ENCODE measurements around the gene PABPN1.
"Not testable (repeated sequence)": the region's sequence is repeated elsewhere in the genome, so short reads cannot be mapped to it uniquely, and the experiment has no call there.

PABPN1 gene

DNA sequence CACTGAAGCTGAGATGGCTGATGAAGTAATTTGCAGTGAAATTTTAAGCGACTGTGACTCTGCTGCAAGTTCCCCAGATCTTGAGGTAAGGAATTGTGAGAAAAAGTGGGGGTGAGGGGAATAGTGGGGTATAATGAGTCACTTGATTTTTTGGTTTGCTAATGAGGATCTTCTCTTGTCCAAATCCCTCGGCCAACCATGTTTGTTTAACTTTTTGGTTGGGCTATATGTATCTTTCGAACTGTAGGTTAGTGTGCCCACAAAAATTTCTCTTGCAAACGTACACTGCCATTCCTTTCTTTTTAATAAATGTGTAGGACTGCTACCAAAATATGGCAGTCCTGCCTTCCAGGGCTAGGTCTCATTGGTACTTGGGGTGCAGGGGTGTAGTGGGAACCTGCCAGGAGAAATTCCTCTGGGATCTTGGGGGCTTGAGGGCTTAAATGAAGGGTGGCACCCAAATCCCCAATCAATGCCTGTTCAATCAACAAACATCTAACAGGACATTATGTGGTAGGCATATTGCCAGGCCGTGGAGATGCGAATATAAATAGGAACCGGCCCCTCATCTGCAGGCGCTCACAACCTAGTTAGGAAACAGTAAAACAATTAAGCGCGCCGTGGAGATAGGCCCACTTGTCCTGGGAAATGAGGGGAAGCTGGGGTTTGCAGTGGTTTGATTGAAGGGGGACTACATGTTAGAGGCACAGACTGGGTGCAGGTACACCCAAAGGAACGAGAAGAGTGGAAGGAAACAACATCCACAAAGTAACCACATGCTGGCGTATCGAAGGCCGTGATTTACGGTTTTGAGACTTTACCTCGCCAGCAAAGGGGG is 1.3 kb upstream of the PABPN1 start:
- DNase-seq (ENCODE audit: low read depth), result no peak
- TF ChIP-seq, protein P1, sequence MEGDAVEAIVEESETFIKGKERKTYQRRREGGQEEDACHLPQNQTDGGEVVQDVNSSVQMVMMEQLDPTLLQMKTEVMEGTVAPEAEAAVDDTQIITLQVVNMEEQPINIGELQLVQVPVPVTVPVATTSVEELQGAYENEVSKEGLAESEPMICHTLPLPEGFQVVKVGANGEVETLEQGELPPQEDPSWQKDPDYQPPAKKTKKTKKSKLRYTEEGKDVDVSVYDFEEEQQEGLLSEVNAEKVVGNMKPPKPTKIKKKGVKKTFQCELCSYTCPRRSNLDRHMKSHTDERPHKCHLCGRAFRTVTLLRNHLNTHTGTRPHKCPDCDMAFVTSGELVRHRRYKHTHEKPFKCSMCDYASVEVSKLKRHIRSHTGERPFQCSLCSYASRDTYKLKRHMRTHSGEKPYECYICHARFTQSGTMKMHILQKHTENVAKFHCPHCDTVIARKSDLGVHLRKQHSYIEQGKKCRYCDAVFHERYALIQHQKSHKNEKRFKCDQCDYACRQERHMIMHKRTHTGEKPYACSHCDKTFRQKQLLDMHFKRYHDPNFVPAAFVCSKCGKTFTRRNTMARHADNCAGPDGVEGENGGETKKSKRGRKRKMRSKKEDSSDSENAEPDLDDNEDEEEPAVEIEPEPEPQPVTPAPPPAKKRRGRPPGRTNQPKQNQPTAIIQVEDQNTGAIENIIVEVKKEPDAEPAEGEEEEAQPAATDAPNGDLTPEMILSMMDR (conservative IDR thresholded peaks at IDR 0.05; ENCODE audit: low read depth, low read length), result no peak
- peak overlapping the region; percentile 42 for H3K4me3 ChIP-seq (ENCODE audit: low read length)

DNA sequence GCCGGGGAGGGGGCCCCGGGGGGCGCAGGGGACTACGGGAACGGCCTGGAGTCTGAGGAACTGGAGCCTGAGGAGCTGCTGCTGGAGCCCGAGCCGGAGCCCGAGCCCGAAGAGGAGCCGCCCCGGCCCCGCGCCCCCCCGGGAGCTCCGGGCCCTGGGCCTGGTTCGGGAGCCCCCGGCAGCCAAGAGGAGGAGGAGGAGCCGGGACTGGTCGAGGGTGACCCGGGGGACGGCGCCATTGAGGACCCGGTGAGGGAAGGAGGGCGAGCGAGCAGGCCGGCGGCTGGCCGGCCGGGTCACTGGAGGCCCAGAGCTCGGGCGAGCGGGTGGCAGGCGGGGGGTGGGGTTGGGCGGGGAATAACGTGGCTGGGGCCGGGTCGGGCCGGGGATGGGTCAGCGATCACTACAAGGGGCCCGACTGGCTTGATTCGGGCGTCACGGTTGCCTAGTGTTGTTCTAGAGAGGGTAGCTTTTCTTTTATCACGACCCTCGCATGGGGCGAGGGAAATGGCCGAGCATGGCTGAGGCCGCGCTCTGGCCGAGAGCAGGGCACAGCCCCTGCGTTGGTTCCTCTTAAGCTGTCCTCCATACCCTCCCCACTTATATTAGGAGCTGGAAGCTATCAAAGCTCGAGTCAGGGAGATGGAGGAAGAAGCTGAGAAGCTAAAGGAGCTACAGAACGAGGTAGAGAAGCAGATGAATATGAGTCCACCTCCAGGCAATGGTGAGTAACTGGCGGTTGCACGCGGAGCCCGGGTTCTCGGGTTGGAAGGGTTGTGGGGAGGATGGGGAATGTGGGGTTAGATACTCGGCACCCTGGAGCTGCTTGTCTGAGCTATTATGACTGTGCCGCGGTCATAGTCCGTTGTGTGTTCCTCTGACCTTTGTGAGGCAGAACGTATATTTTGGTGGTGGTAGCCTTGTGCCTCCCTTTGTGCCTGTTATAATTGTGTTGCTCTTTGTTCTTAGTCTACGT is 603 bp downstream of the PABPN1 start:
- TF ChIP-seq, protein P1 (conservative IDR thresholded peaks at IDR 0.05; ENCODE audit: low read depth, low read length), result no peak
- no peak for DNase-seq (ENCODE audit: low read depth)
- peak overlapping the region; percentile 95 for H3K4me3 ChIP-seq (ENCODE audit: low read length)

DNA sequence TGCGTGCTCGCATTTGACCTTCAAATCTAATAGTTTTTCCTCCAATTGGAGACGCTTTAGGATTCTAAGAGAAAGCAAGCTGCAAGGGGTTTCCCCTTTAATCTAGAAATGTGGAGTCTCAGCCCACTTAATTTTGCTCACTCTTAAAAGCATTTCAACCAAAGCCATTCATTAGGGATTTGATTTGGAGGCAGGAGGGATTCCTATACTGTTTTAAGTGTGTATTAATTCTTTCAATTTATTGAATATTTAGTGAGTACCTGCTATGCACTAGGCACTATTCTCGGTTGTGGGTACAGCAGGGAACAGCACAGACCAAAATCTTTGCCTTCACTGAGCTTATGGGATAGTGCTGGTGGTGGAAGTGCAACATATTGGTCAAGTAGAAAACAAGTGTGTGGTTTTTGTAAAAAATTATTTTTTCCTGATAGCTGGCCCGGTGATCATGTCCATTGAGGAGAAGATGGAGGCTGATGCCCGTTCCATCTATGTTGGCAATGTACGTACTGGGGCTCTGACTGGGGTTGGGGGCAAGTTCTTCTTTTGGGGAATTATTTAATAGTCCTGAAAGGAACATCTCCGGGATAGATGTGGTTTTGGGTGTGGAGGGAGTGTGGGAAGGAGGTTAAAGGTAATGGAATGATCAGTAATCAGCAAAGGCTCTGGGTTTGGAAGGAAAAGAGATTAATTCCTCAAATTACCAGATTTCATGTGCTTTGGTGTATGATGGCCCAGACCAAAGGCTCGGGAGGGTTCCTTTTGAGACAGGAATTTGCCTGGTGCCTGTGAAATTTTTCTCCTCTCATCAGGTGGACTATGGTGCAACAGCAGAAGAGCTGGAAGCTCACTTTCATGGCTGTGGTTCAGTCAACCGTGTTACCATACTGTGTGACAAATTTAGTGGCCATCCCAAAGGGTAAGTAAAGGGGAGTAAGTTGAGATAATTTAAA is 1.6 kb downstream of the PABPN1 start:
- no peak for DNase-seq (ENCODE audit: low read depth)
- H3K4me3 ChIP-seq (ENCODE audit: low read length), result peak overlapping the region; percentile 95
- TF ChIP-seq, protein P1 (conservative IDR thresholded peaks at IDR 0.05; ENCODE audit: low read depth, low read length), result no peak

DNA sequence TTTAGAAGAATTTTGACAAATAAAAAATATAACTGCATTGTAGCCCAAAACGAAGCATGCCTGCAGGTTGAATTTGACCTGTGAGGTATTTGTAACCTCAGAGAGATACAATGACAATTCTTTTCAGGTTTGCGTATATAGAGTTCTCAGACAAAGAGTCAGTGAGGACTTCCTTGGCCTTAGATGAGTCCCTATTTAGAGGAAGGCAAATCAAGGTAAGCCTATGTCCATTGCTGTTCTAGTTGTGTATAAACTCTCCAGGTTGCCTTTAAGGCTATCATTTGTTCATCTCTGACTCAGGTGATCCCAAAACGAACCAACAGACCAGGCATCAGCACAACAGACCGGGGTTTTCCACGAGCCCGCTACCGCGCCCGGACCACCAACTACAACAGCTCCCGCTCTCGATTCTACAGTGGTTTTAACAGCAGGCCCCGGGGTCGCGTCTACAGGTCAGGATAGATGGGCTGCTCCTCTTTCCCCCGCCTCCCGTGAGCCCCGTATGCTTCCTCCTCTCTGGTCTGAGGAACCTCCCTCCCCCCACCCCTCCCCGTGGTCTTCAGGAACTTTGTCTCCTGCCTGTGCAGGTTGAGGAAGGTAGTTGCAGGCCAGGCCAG is 2.7 kb downstream of the PABPN1 start:
- TF ChIP-seq, protein P1 (conservative IDR thresholded peaks at IDR 0.05; ENCODE audit: low read depth, low read length), result no peak
- no peak overlapping the region for H3K4me3 ChIP-seq (ENCODE audit: low read length)
- DNase-seq (ENCODE audit: low read depth), result no peak

DNA sequence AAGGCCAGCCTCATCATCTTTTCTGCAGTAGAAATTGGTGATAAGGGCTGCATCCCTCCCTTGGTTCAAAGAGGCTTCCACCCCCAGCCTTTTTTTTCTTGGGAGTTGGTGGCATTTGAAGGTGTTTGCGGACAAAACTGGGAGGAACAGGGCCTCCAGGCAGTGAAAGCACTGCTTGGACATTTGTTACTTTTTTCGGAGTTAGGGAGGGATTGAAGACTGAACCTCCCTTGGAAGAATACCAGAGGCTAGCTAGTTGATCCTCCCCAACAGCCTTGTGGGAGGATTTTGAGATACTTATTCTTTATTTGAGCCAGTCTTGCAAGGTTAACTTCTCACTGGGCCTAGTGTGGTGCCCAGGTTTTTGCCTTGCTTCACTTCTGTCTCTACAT is 3.2 kb downstream of the PABPN1 start:
- TF ChIP-seq, protein P1 (conservative IDR thresholded peaks at IDR 0.05; ENCODE audit: low read depth, low read length), result no peak
- no peak overlapping the region for H3K4me3 ChIP-seq (ENCODE audit: low read length)
- DNase-seq (ENCODE audit: low read depth), result no peak

DNA sequence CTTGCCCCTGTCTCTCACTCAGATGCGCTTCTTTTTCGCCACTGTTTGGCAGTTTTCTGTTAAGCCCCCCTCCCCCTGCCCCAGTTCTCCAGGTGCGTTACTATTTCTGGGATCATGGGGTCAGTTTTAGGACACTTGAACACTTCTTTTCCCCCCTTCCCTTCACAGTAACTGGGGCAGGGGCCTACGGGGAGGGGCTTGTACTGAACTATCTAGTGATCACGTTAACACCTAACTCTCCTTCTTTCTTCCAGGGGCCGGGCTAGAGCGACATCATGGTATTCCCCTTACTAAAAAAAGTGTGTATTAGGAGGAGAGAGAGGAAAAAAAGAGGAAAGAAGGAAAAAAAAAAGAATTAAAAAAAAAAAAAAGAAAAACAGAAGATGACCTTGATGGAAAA is 3.7 kb downstream of the PABPN1 start:
- H3K4me3 ChIP-seq (ENCODE audit: low read length), result no peak overlapping the region
- no peak for DNase-seq (ENCODE audit: low read depth)
- TF ChIP-seq, protein P1 (conservative IDR thresholded peaks at IDR 0.05; ENCODE audit: low read depth, low read length), result no peak

DNA sequence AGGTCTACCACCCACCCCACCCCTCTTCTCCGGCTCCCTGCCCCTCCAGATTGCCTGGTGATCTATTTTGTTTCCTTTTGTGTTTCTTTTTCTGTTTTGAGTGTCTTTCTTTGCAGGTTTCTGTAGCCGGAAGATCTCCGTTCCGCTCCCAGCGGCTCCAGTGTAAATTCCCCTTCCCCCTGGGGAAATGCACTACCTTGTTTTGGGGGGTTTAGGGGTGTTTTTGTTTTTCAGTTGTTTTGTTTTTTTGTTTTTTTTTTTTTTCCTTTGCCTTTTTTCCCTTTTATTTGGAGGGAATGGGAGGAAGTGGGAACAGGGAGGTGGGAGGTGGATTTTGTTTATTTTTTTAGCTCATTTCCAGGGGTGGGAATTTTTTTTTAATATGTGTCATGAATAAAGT is 4.5 kb downstream of the PABPN1 start:
- not testable (repeated sequence) for DNase-seq (ENCODE audit: low read depth); H3K4me3 ChIP-seq (ENCODE audit: low read length)

Measured in retinal pigment epithelial cell (primary cell).